GM19328 (cell line): Measurements from ENCODE around the gene ZC2HC1B.

ENCODE experiments used
- ATAC-seq: cut with Tn5 transposase; IDR thresholded peaks from one replicate; pipeline ENCODE4 v1.9.1; 2021; ENCODE audit warnings: mild to moderate bottlenecking, moderate library complexity; ENCODE audit not compliant: unreplicated experiment

Gene ZC2HC1B

DNA sequence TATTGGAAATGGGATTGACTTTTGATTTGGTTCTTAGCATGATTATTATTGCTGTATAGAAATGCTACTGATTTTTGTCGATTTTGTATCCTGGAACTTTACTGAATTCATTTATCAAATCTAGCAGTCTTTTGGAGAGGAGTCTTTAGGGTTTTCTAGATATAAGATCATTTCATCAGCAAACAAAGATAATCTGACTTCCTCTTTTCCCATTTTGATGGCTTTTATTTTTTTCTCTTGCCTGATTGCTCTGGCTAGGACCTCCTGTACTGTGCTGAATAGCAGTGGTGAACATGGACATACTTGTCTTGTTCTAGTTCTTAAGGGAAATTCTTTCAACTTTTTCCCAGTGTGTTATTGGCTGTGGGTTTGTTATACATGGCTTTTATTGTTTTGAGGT, 64.6 kb downstream of the ZC2HC1B start:
- ATAC-seq, result no peak

DNA sequence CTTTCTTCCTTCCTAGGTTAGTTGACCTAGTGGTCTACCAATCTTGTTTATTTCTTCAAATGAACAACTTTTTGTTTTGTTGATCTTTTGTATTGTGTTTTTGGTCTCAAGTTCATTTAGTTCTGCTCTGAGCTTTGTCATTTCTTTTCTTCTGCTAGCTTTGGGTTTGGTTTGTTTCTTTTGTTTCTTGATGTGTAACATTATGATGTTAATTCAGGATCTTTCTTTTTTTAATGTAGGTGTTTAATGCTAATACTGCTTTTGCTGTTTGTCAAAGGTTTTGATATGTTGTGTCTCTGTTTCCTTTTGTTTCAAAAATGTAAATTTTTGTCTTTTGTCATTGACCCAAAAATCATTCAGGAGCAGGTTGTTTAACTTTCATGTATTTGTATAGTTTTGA, 65.7 kb downstream of the ZC2HC1B start:
- no peak for ATAC-seq

DNA sequence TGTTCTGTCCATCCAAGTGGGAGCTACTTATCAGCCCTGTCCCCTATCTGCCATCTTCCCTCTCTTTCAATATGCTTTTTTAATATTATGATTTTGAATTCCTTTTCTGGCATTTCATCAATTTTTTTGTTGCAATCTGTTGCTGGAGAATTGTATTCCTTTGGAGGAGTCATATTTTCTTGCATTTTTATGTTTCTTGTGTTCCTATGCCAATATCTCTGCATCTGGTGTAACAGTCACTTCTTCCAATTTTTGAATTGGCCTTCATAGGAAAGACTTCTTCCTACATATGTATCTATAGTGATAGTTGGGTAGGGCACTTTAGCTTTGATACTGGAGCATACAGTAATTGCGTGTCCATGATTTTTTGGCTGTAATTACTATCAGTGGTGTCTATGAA, 70.1 kb downstream of the ZC2HC1B start:
- ATAC-seq, result no peak

- ATAC-seq, result no peak
These were observed 70.6 kb downstream of the ZC2HC1B start for GRCh38 chr6:143934867-143935266.

- no peak for ATAC-seq
These were observed 72.1 kb downstream of the ZC2HC1B start for GRCh38 chr6:143936347-143936746.

DNA sequence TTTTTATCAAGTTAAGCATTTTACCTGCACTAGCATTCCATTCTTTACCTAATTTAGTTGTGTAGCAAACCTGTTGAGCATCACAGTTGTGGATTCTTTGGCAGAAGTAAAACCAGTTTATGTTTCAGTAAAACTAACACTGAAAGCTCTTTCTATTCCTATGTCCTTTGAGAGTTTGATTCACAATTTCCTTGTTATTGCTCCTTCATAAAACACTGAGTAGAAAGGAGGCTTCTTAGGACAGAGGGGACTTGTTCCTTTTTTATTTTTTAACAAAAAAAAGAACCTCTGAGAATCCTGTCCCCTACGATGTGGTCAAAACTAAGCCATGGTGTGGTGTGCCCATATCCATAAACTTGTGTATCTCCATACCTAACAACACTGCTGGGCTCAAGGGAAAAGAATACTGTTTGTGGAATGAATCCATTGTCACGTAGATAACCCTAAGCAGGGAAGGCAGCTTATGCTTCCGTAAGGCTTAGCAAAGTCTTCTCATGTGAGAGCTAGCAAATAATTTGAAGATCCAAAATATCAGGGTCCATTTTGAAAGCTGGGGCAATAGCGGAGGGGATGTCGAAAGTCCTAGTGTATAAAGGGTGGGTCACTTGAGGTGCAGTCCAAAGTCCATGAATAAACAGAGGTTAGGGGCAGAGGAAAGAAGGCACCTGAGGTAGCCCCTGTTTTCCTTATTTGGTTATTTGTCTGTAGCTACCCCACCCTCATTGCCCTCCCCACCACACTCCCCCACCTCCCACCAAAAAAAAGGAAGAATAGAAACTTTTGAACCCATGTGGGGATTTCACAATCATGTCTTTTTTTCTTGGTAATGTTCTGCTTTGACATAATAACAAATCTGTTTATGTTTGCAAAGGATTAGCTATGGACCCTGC, 72.7 kb downstream of the ZC2HC1B start:
- ATAC-seq, result no peak

DNA sequence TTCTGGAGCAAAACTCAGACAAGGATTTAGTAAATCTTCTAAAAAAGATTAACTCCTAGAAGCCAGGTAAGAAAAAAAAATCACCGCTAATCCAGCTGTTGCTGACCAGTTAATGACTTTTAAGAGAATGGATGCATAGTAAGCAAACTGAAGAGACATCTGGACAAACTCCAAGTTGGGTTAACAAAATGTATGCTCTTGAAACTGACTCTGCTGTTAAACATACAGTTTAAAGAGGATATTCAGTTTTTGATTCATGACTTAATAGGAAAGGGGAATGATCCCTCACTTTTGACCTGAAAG, 73.3 kb downstream of the ZC2HC1B start:
- ATAC-seq, result no peak

GRCh38 chr6:143939364-143939763, 75.1 kb downstream of the ZC2HC1B start:
- ATAC-seq, result no peak

DNA sequence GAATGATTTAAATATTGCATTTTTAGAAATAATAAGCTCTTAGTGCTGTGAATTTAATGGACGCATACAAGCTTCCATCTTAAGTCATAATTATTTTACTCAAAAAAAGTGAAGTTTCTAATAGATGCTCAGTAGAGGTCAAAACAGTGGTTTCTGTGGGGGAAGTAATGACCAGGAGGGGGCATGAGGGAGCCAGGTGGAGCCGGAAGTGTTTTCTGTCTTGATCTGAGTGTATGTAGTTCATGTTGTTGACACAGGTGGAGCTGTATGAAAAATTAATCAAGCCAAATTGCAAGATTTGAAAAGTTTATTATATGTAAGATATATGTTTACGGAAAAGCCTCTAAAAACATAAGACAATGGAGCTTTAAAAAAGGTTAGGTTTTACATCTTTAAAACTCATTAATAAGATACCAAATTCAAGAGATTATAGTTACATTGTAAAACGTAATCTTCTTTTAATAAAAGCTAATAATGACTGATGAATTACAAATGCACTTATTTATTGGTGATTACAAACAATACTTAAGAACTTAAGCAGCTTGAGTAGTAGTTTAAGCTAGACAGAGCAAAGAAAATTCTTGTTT, 75.8 kb downstream of the ZC2HC1B start:
- ATAC-seq, result peak; percentile 95

GRCh38 chr6:143941852-143942627, 77.8 kb downstream of the ZC2HC1B start:
- no peak for ATAC-seq

DNA sequence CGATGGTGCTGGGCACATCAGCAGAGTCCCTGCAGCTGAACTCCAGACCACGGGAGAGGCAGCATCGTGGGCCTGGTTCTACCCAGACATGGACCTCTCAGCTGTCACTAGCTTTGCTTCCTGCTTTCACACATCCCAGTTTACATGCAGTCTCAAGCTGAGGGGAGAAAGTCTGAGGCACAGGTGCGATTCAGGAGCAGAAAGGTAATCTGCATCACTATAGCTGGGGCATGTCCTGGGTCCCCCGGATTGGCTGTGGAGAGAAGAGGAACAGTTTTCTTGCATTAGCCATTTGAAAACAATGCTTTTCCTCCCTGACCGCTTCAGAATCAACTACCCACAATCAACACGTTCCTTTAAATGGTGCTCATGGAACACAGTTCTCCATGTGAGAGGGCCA, 83.9 kb downstream of the ZC2HC1B start:
- no peak for ATAC-seq

DNA sequence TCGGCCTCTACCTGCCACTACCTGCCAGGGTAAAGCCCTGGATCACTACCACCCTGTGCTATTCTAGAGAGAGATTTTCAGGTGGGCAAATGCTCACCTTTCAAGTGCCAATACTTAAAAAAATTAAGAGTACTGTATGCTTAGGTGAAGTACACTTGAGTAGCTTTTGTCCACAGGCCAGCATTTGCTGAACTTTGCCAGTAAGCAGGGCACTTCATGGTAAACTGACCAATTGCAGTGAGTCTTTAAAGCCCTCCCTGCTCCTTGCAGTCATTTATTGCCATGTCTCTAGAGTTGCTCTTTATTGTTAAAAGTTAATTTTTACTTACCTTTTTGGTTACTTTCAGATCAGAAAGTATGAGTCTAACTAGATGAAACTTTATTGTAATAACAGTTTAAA, 85.3 kb downstream of the ZC2HC1B start:
- no peak for ATAC-seq

DNA sequence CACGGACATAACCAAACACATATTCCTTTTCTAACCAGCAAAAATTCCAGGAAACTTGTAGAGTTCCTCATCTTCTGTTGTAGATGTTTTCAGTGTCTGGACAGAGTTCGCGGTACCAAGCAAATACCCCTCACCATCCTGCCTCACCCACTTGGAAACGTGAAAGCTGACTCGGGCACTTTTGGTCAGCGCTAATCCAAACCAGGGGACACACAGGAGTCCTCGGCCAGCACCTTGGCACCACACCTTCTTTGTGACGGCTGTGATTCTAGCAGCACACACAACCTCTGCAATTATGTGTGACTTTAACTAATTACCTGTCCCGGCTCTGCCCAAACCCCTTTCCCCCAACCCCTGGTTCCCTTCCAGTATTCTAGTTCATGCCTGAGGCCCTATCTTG, 85.7 kb downstream of the ZC2HC1B start:
- ATAC-seq, result no peak

GRCh38 chr6:143950875-143951274, 86.6 kb downstream of the ZC2HC1B start:
- ATAC-seq, result no peak

DNA sequence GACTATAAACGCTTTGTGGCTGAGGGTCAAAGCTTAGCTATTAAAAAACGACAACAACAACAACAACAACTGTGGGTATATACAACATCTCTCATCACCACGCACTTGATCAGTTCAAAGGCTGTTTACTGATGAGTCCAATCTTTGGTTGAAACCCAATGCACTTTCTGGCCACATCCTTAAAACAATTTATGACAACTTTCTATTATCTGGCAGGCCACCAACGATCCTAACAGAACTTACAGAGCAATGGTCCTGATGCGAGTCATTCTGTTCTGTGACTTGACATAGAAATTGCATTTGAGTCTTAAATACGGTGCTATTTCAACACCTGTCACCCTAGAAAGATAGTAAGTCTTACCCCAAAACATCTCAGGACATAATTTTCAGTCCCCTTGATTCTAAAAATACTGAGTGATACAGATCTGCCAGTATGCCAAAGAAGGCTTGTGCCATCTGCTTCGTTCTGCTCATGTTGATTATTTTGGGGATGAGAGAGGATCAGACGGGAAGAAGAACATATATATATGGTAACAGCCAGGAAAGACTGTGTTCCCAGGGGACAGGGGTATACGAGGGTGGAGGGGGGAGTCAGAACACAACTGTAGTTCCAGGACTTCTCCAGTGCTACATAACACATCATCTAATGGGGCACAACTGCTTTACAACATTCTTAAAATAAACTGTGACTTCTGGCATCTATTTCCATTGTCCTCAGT, 87.9 kb downstream of the ZC2HC1B start:
- ATAC-seq, result no peak

- ATAC-seq, result no peak
These were observed 88.8 kb downstream of the ZC2HC1B start for GRCh38 chr6:143952947-143953701.

DNA sequence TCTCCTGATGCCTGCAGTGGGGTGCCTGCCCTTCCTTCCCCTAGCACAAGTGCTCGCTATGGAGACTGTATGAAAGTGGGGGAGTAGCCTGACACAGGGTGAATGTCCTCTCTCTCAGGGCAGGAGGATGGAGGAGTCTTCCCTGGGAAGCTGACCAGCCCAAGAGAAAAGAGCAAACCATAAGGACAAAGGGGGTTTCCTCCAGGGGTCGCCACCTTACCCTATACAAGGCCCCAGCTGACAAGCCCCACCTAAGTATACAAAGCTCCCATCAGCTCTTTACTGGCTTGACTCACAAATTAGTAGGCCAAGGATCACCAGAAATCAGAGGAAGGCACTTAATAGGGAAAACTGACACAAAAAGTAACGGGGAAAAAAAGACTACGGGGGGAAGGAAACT, 89.6 kb downstream of the ZC2HC1B start:
- ATAC-seq, result no peak

DNA sequence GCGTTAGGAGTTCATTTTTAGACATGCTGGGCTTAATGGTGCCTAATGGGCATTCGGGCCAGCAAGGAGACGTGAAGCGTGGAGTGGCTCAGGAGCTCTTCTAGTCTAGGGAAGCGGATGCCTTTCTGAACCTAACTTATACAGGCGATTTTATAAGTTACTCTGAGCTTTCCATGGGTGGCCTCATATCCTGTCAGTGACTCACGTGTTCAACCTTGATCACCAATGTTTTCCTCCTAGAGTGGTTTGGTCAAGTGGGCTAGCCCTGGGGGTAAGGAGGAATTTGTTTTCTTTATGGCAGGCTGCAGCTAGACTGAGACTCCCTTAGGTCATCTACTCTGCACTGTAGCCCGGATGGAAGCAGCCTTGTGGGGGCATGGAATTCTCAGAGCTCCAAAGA, 91.7 kb downstream of the ZC2HC1B start:
- ATAC-seq, result no peak

- no peak for ATAC-seq
These were observed 93.5 kb downstream of the ZC2HC1B start for GRCh38 chr6:143957679-143958274.

DNA sequence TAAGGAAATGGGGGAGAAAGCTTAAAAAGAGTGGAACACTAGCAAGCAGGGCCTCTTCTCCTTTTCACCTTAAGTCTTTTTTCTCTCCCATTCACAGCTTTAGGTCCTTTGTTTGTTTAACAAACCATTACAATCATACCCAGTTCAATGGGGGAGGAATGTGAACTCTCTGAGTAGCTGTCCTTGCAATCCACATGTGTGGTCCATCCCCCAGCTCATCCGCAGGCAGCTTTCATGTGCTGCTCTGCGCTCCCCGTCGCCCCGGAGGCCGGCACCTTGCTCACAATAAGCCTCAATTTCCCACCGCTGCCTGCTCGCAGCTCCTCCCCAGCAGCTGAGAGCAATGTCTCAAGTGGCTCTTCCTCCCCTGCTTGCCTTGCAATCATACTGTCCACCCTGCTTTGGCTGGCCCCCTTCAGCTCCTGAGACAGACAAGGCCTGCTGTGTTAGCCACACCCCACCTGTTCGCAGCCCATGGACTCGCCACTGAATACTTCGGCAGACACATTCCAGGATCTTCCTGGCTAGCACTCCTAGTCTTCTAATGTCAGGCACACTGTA, 94.6 kb downstream of the ZC2HC1B start:
- no peak for ATAC-seq
